Activated CD4-positive, alpha-beta T cell treated with anti-CD3 and anti-CD28 coated beads, Interleukin-2, amount 50 U/mL, for 1 hour (primary cell): ENCODE results near the gene ABCA6.
"Not testable (repeated sequence)": the region's sequence is repeated elsewhere in the genome, so short reads cannot be mapped to it uniquely, and the experiment has no call there.

Experiments used
- DNase-seq: peaks from one replicate; pipeline ENCODE4 v3.0.0-alpha.2; 2020

The ABCA6 gene, protein sequence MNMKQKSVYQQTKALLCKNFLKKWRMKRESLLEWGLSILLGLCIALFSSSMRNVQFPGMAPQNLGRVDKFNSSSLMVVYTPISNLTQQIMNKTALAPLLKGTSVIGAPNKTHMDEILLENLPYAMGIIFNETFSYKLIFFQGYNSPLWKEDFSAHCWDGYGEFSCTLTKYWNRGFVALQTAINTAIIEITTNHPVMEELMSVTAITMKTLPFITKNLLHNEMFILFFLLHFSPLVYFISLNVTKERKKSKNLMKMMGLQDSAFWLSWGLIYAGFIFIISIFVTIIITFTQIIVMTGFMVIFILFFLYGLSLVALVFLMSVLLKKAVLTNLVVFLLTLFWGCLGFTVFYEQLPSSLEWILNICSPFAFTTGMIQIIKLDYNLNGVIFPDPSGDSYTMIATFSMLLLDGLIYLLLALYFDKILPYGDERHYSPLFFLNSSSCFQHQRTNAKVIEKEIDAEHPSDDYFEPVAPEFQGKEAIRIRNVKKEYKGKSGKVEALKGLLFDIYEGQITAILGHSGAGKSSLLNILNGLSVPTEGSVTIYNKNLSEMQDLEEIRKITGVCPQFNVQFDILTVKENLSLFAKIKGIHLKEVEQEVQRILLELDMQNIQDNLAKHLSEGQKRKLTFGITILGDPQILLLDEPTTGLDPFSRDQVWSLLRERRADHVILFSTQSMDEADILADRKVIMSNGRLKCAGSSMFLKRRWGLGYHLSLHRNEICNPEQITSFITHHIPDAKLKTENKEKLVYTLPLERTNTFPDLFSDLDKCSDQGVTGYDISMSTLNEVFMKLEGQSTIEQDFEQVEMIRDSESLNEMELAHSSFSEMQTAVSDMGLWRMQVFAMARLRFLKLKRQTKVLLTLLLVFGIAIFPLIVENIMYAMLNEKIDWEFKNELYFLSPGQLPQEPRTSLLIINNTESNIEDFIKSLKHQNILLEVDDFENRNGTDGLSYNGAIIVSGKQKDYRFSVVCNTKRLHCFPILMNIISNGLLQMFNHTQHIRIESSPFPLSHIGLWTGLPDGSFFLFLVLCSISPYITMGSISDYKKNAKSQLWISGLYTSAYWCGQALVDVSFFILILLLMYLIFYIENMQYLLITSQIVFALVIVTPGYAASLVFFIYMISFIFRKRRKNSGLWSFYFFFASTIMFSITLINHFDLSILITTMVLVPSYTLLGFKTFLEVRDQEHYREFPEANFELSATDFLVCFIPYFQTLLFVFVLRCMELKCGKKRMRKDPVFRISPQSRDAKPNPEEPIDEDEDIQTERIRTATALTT (N-terminal part only)

DNA sequence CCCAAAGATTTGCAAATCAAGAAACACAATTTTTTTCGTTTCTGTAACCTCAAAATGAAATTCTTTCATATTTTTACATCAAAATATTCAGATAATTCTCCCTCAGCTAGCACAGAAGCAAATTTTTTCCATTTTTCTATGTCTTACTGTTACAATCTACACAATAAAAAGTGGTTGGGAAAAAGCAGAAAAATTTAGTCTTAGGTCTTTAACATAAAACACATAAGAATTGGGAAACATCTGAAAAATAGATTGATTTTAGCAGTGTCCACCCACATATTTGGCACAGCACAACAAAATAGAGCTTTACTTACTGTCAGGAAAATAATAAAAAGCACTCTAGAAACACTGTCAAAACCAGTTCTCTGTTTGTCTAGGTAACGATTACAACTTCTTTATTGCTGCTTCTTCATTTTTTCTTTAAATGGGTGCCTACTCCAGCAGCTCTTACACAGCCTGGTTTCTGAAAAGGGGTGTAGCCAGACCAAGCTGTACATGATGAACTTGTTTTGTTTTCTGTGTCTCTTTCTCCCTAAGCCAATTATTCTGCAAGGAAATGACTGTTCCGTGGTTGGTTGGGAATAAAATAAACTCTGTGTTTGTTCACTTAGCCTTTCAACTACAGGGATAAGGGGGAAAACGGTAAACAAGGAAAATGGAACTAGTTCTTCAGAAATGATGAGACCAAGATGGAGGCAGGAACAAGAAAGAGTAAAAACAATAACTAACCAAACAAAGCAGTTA is at the start of gene ABCA6:
ABCA6 (minus strand) TSS at position 465 of the 744 bp plus-strand sequence. CDS start 1,192 bp downstream, outside the sequence.
- no peak for DNase-seq

DNA sequence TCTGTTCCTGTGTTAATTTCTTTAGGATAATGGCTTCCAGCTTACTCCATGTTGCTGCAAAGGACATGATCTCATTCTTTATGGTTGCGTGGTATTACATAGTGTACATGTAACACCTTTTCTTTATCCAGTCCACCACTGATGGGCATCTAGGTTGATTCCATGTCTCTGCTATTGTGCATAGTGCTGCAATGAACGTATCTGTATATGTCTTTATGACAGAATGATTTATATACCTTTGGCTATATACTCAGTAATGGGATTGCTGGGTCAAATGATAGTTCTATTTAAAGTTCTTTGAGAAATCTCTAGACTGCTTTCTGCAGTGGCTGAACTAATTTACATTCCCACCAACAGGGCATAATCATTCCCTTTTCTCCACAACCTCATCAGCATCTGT is 47.1 kb upstream of the ABCA6 start:
- no peak for DNase-seq

- no peak for DNase-seq
Observed at GRCh38 chr17:69188064-69188463, 46.4 kb upstream of the ABCA6 start.

GRCh38 chr17:69187294-69187693 is 45.6 kb upstream of the ABCA6 start:
- DNase-seq, result no peak

DNA sequence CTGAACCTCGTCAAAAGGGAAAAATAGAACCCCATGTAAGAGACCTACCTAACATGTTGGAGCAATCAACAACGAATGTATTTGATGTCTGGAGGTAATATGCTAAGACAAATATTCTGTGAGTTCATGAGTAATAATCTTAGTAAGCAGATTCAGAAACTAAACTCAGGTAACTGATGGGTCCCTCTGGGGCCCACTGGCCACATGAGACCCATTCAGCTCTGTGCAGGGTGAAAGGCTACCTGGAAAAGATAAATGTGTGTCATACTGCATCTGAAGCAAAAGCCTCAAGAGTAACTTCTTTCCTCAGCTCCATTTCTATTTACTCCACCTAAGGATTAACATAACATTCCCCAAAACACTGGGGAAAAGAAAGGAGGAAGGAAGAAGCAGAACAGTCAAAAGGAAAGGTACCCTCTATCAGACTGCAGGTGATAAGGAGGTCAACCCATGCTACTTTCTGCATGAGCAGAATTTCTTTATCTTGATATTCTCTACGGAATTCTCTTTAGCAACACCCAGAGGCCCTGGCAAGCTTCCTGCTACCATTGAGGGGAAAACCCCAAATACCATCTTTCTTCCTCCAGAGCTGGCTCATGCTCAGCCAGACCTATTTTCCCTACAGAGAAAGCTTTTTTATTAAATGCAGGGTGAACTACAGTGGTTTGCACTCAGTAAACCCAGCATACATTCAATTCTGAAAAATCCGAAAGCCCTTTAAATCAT is 37.7 kb upstream of the ABCA6 start:
- DNase-seq, result no peak

DNA sequence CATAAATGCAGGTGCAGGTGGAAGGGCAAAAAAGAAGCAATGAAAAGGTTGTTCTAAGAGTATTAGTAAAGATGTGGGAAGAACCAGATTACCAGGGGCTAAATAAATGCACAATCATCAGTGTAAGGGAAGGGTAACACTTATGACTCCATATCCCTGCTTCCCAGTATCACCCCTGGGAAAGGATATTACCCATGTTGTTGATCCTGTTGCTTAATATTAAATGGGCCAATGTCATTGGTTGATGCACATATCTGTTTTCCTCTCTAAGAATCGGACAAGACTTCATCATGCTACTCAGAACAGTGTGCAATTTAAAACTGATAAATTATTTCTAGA is 34.7 kb upstream of the ABCA6 start:
- DNase-seq, result no peak

GRCh38 chr17:69175625-69176456 is 34.1 kb upstream of the ABCA6 start:
- no peak for DNase-seq

DNA sequence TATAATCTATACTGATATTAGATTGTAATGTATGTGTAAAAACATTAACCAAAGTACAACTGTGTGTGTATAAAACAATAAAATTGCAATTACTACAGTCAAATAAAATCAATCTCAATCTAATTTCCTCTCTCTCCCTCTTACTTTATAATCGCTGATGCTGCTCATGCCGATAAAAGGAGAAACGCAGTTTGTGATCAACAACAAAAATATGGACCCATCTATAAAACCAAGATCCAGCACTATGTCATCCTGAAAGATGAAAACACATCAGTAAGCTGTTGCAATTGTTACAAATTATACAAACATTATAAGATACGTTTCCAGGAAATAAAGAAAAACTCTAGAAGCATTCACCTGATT is 33.5 kb upstream of the ABCA6 start:
- DNase-seq, result no peak

DNA sequence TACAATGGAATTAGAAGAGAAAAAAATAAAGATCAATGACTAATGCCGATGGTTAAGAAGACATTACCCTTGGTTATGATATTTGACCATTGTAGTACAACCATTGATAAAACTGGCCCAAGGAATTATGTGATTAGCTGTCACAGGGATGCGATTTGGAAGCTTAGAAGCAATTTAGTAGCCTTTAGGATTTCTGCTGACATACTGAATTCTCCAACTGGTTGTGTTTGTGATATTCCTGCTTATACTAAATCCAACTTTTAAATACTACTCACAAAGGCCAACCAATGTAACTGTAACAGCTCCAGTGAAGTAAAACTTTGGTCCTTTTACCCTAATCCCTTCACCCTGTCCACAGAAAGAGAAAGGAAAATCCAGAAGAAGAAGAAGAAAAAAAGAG is 31.4 kb upstream of the ABCA6 start:
- DNase-seq, result no peak

DNA sequence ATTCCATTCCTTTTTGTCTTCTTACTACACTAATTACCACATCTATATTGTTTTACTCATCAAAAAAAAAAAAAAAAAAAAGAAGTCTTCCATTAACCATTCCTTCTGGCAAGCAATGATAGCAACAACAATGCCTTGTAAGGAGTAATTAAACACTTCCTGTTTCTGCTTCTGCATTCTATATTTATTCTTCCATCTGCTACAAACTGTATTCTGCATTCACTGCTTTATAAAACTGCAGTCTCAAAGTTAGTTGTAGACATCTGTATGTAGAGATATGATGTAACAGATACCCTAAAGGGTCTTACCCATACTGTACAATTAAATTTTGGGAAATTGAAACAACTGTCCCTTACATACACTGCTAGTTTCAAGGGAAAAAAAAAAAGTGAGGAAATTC is 28.7 kb upstream of the ABCA6 start:
- no peak for DNase-seq

DNA sequence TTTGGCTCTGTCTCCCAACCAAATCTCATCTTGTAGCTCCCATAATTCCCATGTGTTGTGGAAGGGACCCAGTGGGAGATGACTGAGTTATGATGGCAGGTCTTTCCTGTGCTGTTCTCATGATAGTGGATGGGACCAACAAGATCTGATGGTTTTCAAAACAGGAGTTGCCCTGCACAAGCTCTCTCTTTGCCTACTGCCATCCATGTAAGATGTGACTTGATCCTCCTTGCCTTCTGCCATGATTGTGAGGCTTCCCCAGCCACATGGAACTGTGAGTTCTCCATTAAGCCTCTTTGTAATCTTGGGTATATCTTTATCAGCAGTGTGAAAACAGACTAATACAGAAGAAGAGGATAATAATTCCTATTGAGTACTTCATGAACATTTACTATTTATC is 26.9 kb upstream of the ABCA6 start:
- not testable (repeated sequence) for DNase-seq

- no peak for DNase-seq
Observed at GRCh38 chr17:69166957-69167356, 25.3 kb upstream of the ABCA6 start.

GRCh38 chr17:69164206-69164605 is 22.5 kb upstream of the ABCA6 start:
- DNase-seq, result no peak

GRCh38 chr17:69159418-69159817 is 17.7 kb upstream of the ABCA6 start:
- DNase-seq, result no peak

DNA sequence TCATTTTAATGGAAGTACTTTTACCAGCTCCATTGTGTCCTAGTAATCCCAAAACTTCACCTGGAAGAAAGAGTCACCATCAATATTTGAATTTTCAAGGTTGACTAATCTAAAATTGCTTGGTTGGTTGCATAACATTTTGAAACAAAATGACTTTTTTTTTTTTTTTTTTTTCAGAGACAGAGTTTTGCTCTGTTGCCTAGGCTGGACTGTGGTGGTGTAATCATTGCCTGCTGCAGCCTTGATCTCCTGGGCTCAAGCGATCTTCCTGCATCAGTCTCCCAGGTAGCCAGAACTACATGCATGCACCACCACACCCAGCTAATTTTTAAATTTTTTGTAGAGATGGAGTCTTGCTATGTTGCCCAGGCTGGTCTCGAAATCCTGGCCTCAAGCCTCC is 12.6 kb upstream of the ABCA6 start:
- no peak for DNase-seq

DNA sequence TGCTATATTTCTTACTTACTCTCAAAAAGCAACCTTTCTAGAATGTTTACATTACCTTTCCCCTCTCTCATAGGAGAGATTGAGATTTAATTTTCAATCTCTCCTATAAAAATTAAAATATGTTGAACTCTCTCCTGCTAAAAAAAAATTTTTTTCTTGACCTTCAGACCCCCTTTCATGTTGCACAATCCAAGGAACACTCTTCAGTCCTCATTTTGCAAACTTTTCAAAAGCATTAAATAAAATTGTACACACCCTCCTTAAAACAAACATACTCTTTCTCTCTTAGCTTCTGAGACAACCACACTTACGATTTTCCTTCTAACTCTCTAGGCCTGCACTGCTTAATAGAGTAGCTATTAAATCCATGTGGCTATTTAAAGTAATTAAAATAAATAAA is 8.6 kb upstream of the ABCA6 start:
- DNase-seq, result no peak

- no peak for DNase-seq
Observed at GRCh38 chr17:69147460-69147859, 5.8 kb upstream of the ABCA6 start.

GRCh38 chr17:69144331-69145255 is 2.9 kb upstream of the ABCA6 start:
- no peak for DNase-seq

GRCh38 chr17:69143683-69144231 is 2.1 kb upstream of the ABCA6 start:
- no peak for DNase-seq

GRCh38 chr17:69143151-69143550 is 1.5 kb upstream of the ABCA6 start:
- DNase-seq, result no peak
